GM18873 (cell line): ENCODE measurements around the gene FAR1.
"Not testable (repeated sequence)": the region's sequence is repeated elsewhere in the genome, so short reads cannot be mapped to it uniquely, and the experiment has no call there.

Experiments
- ATAC-seq: cut with Tn5 transposase; IDR thresholded peaks from one replicate; pipeline ENCODE4 v1.9.1; 2021; ENCODE audit warnings: mild to moderate bottlenecking, moderate library complexity, moderate number of reproducible peaks; ENCODE audit not compliant: unreplicated experiment, low FRiP score

The FAR1 gene

DNA sequence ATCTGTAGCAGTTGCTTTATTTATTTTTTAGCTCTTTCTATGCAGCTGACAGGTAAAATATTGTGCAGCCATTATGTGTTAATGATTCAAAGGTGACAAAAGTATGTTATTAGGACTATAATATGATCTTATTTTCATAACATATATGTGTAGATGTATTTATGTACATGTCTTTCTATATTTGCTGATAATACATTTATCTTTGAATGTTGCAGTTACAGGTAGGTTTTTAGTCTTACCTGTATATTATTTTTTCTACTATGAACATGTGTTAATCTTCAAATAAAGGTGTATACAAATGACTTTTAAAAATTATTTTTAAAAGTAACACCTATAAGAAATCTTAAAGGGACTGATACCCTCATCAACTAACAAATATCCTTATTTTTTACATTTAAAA is 33.6 kb downstream of the FAR1 start:
- ATAC-seq: no peak

GRCh38 chr11:13705710-13706109 is 37.2 kb downstream of the FAR1 start:
- ATAC-seq: no peak

- ATAC-seq: no peak
Observed at GRCh38 chr11:13713982-13714381, 45.5 kb downstream of the FAR1 start.

DNA sequence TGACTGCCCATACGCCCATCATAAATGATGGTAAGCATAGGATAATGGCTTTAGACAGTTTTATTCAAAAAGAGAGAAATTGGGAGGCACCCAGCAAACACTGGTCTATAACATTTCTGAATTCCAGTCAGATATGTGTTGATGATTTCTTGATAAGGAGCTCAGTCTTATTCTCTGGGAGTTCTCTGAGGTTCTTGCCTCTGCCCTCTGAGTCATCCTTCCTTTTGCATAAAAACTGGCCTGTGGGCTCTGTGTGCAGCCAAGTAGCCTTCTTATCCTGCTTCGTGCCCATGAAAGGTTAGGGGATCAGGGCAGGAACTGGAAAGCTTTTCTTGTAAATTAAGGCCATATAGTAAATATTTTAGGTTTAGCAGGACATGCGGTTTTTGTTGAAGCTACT is 48.9 kb downstream of the FAR1 start:
- ATAC-seq: no peak

DNA sequence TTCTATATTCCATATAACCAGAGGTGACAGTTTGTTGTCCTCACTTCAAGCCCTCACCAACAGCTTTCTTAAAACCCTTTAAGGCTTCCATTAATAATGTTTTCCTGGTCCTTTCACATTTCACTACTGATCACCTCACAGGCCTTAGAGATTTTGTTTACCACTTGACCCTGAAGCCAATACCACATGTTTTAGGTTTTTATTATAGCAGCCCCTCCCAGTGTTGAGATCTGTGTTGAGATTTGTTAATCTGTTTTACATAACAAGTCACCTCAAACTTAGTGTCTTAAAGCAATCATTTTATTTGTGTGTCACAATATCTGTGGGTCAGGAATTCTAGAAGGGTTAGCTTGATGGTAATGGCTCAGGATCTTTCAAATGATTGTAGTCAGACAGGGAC is 49.9 kb downstream of the FAR1 start:
- no peak for ATAC-seq

GRCh38 chr11:13720940-13721339 is 52.5 kb downstream of the FAR1 start:
- no peak for ATAC-seq

- ATAC-seq: no peak
Observed at GRCh38 chr11:13721760-13722159, 53.3 kb downstream of the FAR1 start.

- no peak for ATAC-seq
Observed at GRCh38 chr11:13726456-13726855, 58.0 kb downstream of the FAR1 start.

- no peak for ATAC-seq
Observed at GRCh38 chr11:13728076-13728475, 59.6 kb downstream of the FAR1 start.

GRCh38 chr11:13734530-13734929 is 66.1 kb downstream of the FAR1 start:
- ATAC-seq: no peak

DNA sequence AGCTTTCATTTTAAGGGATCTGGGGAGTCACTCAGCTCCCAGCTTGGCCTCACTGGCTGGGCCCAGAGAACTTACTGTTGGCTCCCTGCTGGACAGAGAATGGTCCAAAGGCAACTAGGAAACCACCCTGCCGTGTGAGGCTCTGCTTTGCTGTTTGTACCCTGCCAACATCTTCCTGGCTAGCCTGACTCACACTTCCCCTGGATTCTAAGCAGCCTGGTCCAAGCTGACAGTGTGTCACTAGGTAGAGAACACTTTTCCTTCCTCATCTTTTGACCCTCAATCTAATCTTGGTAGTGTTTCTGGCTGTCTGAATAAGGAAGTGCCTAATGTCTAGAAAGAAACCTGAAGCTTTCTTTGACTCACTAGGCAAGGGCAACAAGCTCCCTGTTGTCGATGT is 76.7 kb downstream of the FAR1 start:
- no peak for ATAC-seq

DNA sequence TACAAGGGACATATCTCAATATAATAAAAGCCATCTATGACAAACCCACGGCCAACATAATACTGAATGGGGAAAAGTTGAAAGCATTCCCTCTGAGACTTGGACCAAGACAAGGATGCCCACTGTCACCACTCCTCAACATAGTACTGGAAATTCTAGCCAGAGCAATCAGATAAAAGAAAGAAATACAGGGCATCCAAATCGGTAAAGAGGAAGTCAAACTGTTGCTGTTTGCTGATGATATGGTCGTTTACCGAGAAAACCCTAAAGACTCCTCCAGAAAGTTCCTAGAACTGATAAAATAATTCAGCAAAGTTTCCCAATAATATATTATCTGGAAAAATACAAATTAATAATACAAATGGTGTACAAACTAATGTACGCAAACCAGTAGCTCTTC is 84.8 kb downstream of the FAR1 start:
- ATAC-seq: not testable (repeated sequence)

- ATAC-seq: no peak
Observed at GRCh38 chr11:13759050-13759449, 90.6 kb downstream of the FAR1 start.

DNA sequence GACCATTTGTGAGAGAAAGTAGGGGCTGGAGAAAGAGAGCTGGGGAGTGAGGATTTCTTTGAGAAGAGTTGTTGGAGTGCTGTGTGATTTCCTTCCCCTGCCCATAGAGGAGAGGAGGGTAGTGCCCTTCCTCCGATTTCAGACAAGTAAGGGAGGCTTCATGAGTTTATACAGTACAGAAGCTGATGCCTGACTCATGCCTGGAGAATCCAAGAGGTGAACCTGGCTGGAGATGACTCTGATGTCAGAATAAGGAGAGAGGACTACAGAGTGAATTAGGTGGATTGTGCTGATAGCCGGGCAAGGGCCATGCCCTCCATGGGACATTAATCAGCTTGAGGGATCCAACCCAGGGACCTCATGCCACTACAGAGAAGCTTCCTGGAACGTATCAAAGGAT is 91.6 kb downstream of the FAR1 start:
- ATAC-seq: no peak

DNA sequence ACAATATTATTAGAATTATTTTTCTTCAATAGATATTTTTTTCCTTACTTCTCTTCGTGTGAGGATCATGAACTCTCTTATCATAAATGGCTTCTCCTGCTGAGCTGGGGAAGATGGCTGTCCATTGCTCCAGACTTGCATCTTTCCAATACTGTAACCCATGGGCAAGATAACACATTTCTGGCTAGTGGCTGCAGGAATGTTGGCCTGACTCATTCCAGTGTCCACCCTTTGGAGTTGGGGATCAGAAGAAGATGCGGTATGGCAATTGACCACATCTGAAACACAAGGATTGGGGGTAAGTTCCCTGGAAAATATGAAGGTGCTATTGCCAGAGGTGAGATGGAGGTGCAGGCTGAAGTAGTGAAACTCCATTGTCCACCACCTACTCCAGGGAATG is 92.8 kb downstream of the FAR1 start:
- no peak for ATAC-seq

DNA sequence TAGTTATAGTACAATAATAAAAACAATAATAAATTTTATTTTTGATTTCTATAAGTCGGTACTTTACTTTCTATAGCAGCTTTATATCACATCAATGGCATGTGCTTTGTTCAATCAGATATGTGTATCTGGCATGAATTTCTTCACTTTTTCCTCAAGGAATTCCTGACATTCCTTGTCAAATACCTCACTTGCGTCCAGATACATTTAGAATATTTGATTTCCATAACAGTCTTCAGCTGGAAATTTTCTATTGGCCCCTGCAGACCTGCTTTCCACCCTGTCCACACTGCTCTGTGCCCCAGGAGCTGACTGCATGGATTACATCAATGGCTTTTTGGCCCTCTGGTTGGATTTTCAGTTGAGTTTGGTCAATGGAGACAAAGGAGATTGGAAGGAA is 93.2 kb downstream of the FAR1 start:
- ATAC-seq: no peak

DNA sequence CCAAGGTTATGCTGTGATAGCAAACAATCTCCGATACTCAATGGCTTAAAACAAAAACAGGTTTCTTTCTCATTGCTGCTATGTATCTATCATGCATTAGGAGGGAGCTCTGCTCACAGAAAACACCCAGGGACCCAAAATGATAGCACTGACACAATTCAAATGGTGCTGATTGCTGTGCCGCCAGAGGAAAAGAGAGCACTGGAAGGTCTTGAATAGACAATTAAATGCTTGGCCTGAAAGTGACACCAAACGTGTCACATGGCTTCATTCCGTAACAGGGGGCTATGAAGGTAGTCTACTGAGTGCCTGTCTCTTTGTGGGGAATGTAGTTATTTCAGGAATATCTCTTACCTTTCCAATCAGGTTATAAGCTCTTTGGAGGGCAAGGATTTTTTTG is 94.2 kb downstream of the FAR1 start:
- ATAC-seq: no peak

DNA sequence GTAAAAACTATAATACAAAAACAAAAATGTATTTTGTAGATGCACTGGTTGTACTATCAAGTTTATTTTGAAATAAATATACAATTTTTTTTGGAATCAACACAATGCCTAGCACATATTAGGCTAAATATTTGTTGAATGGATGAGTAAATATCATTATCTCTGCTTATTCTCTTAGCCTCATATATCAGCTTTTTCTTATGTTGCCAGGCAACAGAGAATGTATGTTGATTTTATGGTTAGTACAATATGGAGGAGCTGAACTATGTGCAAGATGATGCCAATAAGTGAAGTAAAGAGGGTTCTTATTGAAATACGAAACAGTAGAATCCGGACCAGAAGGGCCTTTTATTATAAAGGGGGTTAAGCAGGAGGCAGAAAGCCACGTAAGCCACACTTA is 94.9 kb downstream of the FAR1 start:
- no peak for ATAC-seq

GRCh38 chr11:13765886-13766285 is 97.4 kb downstream of the FAR1 start:
- ATAC-seq: no peak

DNA sequence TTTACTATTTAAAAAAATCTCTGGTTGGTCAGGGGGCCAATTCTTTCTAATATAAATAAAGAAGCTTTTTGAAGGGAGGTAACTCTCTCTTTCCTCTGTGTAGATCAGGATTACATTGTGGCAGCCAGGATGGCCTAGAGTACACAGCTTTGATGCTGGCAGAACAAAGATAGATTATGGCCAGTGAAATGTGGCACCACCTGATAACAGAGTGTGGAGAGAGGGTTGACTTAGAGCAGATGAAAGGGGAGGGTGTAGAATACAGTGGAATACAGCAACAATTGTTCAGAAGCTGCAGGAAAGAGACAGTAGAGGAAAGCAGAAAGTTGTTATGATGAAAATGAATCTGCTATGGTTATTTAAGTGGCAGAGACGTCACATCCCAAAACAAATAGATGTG is 99.0 kb downstream of the FAR1 start:
- no peak for ATAC-seq

DNA sequence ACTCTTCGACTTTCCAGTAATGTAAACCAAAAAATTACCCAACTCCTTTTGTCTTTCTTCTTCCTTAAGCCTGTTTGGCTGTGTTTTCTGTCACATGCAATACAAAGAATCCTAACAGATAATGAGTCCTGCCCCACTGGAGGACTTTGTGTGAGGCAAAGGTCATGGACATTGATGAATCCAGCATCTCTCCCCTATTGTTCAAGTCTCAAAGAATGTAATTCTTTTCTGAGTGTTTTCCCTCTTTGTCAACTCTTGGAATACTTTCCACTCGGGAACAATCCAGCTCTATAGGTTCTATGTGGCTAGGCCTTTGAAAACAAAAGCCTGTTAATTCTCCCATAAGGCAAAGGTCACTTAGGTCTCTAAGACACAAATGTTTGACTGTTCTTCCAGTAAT is 100.7 kb downstream of the FAR1 start:
- ATAC-seq: no peak

DNA sequence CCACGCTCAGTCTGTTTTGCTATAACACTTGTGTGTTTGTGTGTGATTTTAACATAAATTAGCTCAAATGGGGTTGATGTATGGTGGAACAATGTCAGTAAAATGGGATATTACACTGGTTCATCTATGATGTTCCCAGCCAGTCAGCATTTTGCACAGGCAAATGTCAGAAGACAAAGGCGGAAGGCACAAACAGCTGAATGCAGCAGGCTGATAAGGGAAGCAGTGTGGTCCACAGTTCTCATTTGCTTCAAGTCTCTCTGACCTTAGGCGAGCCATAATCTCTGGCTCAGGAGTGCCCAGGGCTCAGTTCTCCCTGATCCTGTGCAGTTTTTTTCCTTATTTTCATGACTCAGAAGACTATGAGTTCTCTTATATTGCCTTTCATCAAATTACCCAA is 102.7 kb downstream of the FAR1 start:
- no peak for ATAC-seq

GRCh38 chr11:13772223-13773046 is 104.0 kb downstream of the FAR1 start:
- no peak for ATAC-seq
